Measurements from ENCODE around the gene MYH8.

DNA sequence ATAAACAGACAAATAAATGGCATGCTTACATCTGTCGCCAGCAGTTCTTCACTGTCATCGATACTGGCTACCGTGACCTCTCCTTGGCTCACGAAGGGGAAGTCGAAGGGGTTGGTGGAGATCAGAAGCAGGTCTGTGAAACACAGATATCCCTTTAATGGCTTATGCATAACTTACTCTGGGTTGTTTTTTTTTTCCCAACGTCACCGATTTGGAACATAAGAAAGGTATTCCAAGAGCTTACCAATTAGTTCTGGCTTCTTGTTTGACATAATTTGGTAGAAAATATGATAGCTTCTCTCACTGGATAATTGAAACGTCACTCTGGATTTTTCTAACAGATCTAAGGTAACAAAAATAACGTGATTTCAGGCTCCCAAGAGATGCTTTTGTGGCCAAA, 67.1 kb downstream of the MYH8 start:
- TF ChIP-seq, protein P1, sequence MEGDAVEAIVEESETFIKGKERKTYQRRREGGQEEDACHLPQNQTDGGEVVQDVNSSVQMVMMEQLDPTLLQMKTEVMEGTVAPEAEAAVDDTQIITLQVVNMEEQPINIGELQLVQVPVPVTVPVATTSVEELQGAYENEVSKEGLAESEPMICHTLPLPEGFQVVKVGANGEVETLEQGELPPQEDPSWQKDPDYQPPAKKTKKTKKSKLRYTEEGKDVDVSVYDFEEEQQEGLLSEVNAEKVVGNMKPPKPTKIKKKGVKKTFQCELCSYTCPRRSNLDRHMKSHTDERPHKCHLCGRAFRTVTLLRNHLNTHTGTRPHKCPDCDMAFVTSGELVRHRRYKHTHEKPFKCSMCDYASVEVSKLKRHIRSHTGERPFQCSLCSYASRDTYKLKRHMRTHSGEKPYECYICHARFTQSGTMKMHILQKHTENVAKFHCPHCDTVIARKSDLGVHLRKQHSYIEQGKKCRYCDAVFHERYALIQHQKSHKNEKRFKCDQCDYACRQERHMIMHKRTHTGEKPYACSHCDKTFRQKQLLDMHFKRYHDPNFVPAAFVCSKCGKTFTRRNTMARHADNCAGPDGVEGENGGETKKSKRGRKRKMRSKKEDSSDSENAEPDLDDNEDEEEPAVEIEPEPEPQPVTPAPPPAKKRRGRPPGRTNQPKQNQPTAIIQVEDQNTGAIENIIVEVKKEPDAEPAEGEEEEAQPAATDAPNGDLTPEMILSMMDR (optimal IDR thresholded peaks at IDR 0.05 in 1 of 3, IDR thresholded peaks at IDR 0.05 in 1 of 3, conservative IDR thresholded peaks at IDR 0.05 in 1 of 3; ENCODE audit: extremely low read depth in 1 of 3, insufficient read depth in 2 of 3, low read length in 3 of 3) = no peak
- TF ChIP-seq EZH2 (IDR thresholded peaks at IDR 0.05; ENCODE audit: low read length) = no peak
